Stimulated activated CD8-positive, alpha-beta memory T cell treated with anti-CD3 and anti-CD28 coated beads, Interleukin-7, amount 100 ng/mL, for 24 hours (primary cell): ENCODE measurements around the gene GPC6.

Source experiments
- DNase-seq: peaks from one replicate; pipeline ENCODE4 v3.0.0-alpha.2; 2020; ENCODE audit warnings: low read depth

The GPC6 gene

GRCh38 chr13:93375491-93375890, 148.9 kb downstream of the GPC6 start:
- no peak for DNase-seq

- DNase-seq = no peak
These were observed 150.6 kb downstream of the GPC6 start for GRCh38 chr13:93377196-93377595.

- DNase-seq = no peak
These were observed 151.6 kb downstream of the GPC6 start for GRCh38 chr13:93378184-93378583.

DNA sequence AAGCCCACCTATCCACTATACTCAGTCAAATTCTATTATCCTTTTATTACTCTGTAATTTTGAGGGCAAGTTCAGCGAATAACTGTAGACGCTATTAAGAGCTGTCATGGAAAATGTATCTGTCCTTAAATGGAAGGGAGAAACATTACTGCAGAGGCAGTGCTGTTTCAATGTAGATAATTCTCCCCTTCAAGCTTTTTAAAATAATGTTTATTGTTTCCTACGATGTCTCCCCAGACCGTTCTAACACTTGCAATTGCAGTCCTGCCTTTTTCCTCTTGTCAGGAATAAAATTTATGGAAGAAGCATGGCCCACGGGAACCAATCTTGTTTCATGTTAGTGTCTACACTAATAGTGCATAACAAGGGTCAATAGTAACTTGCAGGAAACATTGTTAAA, 159.5 kb downstream of the GPC6 start:
- DNase-seq = no peak

DNA sequence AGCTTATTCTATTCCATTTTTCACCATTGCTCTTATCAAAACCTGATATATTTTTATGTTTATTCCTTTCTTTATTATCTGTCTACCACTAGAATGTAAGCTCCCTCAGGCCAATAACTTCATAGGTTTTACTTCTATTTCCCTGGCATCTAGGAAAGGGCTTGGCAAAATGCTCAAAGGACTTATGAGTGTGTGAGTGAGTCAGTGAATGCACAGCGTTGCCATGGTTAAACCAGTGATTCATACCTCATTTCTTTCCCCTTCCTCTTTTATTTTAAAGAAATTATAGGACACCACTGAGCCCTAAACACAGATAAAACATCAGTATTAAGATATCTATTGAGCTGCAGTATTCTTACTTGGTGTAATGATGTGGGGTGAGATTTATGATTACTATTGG, 162.1 kb downstream of the GPC6 start:
- DNase-seq = no peak

- no peak for DNase-seq
These were observed 171.0 kb downstream of the GPC6 start for GRCh38 chr13:93397619-93398018.

DNA sequence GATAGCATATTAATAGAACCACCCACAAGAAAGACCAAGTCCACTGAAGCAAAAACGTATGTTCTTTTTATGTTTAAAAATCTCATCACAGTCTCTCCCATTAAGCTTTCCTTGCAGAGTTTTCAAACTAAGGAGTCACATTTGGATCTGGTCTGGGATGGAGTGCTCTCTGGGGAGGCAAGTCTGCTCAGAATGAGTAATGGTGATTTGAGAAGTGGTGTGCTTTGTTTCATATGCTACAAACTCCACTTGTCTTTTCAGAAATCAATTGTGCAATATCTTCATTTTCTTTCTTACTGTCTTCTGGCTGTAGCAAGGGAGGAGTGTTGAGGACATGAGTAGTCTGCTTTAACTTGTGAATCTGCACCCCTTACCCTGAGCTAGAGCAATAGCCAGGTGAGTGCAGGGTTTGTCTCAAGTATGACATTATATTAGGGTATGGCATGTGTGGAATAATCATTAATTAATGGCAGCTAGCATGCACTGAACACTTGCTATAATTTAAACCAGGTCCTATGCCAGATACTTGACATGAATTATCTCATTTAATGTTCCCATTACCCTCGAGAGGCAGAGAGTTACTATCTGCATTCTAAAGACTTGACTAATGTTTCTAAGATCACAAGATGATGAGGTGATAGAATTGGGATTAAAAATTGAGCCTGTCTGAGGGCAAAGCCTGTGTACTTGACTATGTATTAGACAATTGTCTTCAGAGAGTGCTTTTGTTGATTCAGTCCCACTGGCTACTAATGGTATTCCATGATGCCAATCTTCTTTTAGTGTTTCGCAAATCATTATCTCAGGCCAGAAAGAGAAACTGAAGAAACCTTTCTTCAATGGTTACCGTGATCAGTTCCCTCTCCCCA, 171.8 kb downstream of the GPC6 start:
- DNase-seq = no peak

- no peak for DNase-seq
These were observed 172.6 kb downstream of the GPC6 start for GRCh38 chr13:93399212-93399611.

GRCh38 chr13:93406136-93406535, 179.5 kb downstream of the GPC6 start:
- DNase-seq = no peak

- no peak for DNase-seq
These were observed 180.9 kb downstream of the GPC6 start for GRCh38 chr13:93407551-93407950.

DNA sequence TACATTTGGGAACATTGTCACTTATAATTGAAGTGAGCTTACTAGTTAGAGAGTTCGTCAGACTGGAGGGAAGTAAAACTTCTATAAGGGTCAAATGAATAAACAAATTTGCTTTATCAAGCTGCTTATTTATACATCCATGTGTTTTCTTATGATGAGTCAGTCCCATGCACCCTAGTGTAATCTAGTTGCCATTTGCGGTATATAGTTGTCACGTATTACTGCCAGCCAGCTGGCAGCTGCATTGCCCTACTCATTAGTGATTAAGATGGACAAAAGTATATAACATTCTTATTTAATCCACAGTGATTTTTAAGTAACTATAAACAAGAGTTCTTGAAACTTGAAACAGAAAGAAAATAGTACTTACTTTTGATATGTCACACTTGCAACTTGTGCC, 182.4 kb downstream of the GPC6 start:
- no peak for DNase-seq

DNA sequence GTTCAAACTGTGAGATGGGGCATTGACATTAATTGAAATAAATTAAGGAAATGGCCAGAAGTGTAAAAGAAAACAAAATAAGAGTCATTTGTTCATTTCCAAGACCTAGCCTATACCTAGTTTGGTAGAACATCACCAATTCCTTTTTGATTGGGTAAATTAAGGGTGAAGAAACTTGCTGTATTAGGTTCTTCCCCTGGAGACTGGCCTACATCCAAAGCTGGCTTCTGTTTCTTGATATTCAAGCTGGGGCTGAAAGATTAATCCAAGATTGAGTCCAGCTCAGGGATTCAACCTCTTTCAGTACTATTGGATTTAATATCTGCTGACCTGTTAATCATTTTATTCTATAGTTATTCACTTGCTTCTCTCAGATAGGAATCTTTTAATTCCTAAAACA, 183.2 kb downstream of the GPC6 start:
- DNase-seq = no peak

DNA sequence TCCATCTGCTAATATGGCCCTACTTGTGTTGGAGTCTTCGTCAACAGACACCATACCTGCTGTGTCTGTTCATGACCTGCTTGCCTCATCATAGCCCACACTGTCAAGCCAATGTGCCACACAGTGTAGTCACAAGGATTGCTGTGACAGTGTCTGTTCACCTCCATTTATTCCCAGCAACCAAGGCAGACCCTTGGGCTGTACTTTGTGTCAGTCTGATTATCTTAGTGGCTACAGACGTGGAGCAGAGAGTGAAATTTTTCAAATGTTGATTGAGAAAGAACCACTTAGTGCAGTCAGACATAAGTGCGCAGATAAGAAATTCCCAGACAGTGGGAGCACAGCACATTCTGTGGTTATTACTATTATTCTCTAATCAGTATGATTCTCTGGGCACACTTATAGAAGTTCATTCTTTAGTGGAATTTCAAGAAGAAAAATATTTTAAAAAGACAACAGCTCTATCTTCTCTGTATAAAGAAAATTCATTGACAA, 184.6 kb downstream of the GPC6 start:
- DNase-seq = no peak

GRCh38 chr13:93412676-93413075, 186.1 kb downstream of the GPC6 start:
- no peak for DNase-seq

DNA sequence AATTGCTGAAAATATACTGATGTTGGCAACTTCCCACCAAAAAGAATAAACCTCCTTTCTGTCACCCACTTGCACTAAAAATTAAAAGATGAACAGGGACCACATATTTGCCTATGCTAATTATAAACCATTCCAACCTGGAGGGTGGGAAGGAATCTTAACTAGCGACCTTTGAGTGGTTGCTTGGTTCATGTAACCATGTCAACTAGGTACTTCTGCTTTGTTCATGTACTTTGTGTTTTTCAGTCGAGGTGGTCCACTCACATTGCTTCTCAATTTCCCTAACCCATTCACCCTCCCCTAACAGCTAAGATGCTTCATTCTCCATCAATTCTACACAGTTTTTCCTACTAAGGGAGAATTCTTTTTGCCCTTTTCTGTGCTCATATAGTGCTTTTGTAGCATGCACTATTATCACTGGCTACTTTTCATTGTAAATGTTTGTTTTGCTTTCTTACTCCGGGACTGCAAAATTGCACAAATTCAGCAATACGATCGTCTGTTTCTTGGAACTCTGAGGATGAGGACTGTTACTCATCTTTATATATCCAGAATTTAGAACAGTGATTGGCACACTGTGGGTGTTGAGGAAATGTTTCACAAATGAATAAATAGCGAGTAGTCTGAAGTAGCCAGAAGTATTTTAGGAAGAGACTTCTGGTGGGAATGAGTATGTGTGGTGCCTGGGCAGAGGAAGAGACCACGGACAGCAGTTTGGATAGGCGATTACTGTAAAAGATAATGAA, 187.5 kb downstream of the GPC6 start:
- no peak for DNase-seq

DNA sequence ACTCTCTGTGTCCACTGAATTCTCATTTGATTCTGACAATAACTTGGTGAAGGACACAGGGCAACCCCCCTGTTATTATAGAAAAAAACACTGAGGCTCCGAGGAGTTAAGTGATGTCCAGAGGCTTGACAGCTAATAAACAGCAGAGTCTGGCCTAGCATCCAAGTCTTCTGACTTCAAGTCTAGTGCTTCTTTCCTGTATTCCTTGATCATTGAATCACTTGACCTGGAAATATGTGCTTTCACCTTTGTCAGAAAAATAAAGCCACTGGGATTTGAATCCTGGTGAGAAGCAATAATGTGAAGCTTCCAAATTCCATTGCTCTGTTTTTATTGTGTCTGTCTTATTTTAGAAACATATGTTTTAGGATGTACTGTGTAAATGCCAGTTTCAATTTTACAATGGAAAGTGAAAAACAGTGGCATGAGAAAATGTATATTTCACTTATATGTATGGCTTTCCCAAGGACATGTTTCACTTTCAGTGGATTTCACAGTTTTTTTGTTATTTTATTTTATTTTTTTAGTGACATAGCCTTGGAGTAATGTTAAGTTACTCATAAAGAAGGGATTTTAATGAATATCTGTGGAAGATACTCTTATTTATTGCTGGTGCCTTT, 190.2 kb downstream of the GPC6 start:
- no peak for DNase-seq

GRCh38 chr13:93418398-93418797, 191.8 kb downstream of the GPC6 start:
- no peak for DNase-seq

DNA sequence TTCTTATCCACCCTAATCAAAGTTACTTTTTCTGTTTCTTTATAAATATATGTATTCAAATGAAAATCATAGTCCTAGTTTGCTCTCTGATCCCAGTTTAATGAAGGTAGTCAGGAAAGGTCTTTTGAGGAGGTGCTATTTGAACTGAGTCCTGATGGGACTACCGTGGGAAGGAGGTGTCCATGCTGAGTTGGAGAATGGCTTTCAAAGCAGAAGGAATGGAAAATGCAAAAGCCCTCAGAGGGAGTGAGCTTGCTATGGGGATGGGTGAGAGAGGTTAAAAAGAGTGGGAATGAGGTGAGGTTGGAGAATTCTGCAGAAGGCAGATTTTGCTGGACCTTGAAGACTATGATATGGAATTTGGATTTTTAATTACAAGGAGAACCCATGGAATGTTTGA, 193.6 kb downstream of the GPC6 start:
- no peak for DNase-seq

DNA sequence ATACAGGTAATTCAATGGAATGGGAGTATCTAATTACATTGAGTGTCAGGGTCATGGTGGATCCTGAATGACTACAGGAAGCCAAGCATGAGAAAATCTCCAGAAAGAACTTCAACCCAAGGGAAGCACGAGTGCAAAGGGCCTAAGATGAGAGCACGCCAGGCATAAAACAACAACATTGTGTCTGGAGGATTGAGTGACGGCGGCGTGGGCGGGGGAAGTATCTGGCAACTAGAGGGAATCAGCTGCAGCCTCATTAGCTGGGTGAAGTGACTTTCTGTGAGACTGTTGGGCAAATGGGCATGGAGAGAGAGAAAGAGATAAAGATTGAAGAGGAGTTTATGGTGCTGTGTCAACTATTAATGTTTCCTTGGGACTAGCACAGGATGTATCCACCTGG, 194.3 kb downstream of the GPC6 start:
- no peak for DNase-seq

GRCh38 chr13:93422980-93423543, 196.5 kb downstream of the GPC6 start:
- no peak for DNase-seq

DNA sequence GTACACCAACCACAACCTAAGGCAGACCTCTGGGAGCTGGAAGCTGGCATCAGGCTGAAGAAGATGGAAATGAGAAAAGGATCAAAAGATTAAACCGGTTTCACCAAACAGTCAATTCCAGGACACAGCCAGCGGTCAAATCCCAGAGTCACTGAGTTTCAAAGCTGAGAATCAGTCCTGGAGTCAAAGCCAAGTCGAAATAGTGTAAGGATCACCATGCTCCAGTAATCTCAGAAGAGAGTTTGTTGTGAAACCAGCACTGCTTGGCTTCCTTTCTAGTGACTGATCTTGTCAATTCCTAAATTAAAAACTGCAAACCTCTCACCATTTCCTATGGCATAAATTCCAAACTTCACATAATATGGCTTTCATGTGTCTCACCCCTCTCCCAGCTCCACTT, 198.8 kb downstream of the GPC6 start:
- DNase-seq = no peak

DNA sequence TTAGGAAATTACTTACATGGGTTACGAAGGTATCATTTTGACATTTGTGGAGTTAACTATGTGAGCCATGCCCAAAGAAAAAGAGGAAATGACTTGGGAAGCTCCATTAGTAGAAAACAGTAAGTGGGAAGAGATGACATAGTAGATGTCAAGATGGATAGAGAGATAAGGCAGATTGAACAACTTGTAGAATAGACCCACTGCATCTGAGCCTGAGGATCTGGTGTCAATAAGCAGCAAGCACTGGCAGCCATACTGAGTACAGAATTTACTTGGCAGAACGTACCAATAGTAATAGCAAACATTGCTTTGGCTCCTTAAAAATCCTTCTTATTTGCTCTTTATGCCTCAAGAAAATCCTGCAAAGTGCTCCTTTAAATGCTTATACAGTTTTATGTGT, 203.8 kb downstream of the GPC6 start:
- DNase-seq = no peak

- DNase-seq = no peak
These were observed 209.0 kb downstream of the GPC6 start for GRCh38 chr13:93435651-93436050.
